HG02588 (cell line): Measurements from ENCODE around the gene HGS.
"Not testable (repeated sequence)": the region's sequence is repeated elsewhere in the genome, so short reads cannot be mapped to it uniquely, and the experiment has no call there.

Experiments
- ATAC-seq: cut with Tn5 transposase; IDR thresholded peaks from one replicate; pipeline ENCODE4 v1.9.1; 2021; ENCODE audit warnings: mild to moderate bottlenecking, moderate library complexity; ENCODE audit not compliant: unreplicated experiment

Gene HGS

DNA sequence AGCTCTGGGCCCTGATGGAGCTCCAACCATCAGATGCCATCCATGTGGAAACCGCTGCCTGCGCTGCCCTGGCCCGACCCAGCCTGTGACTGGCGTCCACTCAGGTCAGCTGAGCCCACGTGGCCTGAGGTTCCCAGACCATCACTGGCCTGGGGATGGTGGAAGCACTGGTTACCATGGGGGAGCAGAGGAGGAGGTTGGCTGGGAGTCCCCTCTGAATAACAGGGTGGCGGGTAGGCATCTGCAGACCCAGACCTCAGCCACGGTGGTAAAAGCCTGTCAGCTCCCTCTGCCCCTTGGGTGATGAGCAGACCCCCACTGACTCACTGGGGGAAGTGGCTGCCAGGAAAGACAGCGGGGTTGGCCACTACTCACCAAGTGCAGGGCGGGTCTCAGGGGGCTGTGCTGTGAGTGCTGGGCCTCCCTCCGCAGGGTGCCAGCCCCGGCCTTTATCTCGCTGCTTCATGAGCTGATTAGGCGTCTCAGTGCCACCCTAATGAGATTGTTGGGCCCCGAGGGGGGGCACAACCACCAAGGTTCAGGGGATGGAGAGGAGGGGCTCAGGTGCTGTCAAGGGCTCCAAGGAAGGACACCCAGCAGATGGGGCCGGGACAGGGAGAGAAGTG lies 27.6 kb upstream of the HGS start, which contains the start of gene PDE6G:
PDE6G (minus strand) TSS at position 425 of the 626 bp plus-strand sequence. CDS start 3,237 bp downstream, outside the sequence.
- ATAC-seq: no peak

DNA sequence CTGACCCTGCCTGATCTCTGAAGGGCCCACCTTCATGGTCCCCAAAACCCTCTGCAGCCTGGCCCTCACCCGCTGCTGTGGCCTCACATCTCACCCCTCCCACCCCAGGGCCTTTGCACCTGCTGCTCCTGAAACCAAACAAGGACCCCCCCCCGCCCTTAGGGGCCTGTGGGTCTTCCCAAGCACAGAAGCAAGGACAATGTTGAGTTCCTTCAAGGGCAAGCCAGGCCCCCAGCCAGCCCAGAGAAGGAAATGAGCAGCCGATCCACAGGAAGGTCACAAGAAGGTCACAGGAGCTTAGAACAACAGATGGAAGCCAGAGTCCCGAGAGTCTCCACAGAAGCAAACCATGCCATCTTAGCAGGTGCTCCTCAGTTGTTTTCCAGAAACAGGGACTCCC lies 27.0 kb upstream of the HGS start:
- no peak for ATAC-seq

DNA sequence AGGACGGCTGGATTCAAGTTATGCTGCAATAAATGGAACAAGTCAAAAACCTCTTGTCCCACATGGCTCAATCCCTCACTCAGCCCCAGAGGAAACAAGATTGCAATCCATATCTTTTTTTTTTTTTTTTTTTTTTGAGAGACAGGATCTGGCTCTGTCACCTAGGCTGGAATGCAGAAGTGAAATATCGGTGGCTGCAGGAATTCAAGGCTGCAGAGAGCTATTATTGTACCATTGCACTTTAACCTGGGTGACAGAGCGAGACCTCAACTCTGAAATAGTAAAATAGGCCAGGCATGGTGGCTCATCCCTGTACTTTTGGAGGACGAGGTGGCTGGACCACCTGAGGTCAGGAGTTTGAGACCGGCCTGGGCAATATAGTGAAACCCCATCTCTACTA lies 24.8 kb upstream of the HGS start:
- no peak for ATAC-seq

DNA sequence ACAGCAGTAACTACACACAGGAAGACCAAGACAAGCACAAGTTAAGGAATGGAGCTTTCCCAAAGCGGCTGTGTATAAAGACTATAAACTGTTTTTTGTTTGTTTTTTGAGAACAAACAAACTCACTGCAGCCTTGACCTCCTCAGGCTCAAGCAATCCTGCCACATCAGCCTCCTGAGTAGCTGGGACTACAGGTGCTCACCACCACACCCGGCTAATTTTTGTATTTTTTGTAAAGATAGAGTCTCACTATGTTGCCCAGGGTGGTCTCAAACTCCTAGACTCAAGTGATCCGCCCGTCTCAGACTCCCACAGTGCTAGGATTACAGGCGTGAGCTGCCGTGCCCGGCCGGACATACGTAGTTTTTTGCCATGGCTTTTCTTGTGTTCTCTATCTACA lies 23.4 kb upstream of the HGS start:
- ATAC-seq: no peak

DNA sequence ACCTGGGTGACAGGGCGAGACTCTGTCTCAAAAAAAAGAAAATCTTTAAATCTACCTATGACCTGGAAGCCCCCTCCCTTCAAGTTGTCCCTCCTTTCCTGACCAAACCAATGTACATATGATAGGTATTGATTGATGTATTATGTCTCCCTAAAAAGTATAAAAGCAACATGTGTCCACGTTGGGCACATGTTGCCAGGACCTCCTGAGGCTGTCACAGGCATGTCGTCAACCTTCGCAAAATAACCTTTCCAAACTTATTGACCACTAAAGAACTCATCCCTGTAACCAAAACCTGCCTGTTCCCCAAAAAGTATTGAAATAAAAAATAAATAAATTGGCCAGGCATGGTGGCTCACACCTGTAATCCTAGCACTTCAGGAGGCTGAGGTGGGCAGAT lies 21.8 kb upstream of the HGS start:
- ATAC-seq: no peak

DNA sequence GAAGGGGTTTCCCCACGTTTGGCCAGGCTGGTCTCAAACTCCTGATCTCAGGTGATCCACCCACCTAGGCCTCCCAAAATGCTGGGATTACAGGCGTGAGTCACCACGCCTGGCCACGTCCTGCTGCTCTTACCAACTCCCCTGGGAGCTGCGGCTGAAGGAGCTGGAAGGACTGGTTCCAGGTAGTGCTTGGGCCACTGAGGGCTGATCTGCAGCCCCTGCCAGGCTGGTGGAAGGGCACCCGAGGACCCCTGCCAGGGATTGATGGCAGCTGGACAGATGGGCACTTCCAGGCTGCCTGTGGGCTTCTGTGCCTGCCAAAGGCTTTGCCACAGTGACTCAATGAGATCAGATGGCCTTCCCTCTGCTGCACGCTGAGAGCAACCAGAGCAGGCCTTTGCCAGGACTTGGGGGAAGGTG lies 19.8 kb upstream of the HGS start:
- ATAC-seq: no peak

DNA sequence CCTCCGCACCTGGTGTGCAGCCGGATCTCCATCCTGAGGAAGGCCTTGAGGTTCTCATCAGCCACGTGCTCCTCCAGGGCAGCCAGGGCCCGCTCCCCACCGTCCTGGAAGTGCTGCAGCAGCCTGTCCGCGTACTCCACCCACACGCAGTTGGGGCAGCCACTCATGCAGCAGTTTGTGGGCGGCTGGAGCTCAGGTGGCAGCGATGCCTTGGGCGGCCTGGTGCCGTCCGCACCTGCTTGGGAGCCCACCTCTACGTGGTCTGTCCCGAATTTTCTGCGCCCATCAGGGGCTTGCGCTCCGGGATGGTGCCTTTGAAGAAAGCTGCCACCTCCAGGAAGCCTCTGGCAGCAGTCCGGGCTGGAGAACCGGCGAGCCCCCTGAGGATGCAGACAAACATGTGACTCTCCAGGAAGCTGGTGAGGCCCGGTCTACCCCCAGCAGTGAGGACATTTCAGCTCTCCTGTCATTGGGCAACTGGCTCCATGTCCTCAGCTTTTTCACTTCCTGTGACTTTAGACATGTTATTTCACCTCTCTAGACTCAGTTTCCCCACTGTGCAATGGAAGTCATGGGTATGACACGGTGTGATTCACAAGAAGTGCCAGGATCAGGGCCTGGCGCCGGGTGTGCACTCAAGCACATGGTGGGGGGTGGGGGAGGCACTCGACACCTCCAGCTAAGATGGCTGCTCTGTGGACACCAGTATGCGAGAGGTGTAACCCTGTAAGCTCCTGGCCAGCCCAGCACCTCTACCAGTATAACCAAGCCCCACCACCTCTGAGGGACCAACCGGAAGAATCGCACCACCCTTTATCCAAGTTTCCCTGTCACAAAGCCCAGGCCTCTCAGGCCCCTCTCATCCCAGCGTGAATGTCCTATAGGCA lies 18.4 kb upstream of the HGS start:
- ATAC-seq: peak; percentile 6

DNA sequence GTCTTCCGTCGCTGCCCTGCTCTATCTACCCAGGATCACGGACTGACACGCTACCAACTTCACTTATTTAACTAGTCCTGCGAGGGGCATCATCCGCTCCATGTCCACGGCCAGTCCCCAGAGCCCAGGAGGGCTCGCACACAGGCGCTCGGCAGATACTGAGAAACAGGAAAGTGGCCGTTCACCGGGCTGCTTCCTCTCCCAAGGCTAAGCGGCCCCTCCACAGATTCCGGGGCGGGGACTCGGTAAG lies 17.8 kb upstream of the HGS start:
- ATAC-seq: peak; percentile 11

DNA sequence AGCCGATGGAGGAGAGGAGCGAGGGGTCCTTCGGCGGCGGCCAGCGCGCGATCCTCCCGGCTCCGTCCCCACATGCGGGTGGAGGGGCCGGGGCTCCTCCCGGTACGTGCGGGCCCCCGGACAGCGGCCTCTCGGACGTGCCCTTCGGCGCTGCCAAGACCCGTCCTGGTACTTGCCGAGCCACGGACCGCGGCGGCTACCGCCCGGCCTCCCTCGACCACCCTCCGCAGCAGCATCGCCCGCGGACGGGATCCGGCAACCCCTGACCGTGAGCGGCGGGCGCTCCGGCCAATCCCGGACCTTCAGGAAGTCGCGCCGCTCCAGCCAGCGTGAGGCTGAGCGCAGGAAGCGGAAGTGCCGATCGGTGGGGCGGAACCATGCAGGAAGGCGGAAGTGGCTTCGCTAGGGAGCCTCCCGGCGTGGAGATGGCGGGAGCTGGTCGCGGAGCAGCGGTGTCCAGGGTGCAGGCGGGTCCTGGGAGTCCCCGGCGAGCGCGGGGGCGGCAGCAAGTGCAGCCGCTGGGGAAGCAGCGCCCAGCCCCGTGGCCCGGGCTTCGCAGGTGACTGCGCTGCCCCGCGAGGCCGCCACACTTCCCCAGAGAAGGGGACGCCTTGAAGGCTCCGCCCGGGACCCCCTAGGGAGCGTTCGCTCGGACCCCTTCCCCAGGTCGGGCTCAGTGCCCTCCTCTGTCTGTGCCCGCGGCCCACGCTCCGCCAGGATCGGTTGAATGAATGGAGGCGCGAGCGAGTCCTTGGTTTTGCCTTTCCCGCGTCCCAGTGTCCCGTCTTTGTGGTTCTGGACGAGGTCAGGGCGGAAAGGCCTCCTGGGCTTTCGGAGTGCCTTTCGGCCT lies 17.2 kb upstream of the HGS start, which contains the start of the genes CCDC137 and OXLD1:
CCDC137 (plus strand) TSS at position 396 of the 850 bp plus-strand sequence; CDS start at position 426, 30 bp downstream.
OXLD1 (minus strand) TSS at position 264 of the 850 bp plus-strand sequence; CDS start at position 236, 28 bp downstream.
- ATAC-seq: peak; percentile 82

DNA sequence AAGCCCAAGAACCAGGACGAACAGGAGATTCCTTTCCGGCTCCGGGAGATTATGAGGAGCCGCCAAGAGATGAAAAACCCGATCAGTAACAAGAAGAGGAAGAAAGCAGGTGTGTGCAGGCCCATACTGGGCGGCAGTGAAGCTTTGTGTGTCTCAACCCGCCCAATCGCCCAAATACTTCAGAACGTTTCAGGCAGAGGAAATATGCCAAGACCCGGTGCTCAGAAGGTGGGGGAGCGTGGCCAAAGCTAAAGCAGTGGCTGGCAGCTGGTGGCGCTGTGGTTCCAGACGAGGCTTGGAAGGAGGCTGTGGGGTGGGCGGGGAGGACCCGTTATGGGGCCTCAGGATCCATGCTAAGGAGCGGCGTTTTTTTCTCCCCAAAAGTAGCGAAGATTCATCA lies 16.1 kb upstream of the HGS start:
- no peak for ATAC-seq

DNA sequence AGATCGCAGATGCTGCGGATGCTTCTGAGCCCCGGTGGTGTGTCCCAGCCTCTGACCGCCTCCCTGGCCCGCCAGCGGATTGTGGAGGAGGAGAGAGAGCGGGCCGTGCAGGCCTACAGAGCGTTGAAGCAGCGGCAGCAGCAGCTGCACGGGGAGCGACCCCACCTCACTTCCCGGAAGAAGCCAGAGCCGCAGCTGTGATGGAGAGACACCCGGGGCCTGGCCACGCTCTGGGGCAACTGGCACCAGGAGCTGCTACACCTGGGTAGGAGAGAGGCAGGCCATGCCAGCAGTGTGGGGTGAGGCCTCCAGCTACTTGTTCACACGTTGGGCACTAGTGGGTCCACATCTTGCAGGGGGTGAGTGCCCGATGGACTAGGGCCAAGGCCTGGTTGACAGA lies 11.3 kb upstream of the HGS start:
- ATAC-seq: no peak

DNA sequence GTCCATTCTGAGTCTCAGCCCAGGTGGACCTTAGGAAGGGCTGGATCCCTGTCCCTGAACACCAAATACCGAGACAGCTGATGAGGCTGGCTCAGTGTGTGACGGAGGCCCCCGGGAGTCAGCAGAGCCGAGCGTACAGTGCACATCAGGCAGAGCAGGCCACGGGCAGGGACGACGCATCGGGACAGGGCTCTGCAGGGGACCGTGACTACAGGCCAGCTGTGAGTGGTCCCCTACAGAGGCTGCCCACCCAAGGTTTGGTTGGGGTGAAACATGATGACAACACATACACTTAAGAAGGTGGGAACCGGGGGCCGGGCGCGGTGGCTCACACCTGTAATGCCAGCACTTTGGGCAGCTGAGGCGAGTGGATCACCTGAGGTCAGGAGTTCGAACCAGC lies 10.9 kb upstream of the HGS start:
- no peak for ATAC-seq

DNA sequence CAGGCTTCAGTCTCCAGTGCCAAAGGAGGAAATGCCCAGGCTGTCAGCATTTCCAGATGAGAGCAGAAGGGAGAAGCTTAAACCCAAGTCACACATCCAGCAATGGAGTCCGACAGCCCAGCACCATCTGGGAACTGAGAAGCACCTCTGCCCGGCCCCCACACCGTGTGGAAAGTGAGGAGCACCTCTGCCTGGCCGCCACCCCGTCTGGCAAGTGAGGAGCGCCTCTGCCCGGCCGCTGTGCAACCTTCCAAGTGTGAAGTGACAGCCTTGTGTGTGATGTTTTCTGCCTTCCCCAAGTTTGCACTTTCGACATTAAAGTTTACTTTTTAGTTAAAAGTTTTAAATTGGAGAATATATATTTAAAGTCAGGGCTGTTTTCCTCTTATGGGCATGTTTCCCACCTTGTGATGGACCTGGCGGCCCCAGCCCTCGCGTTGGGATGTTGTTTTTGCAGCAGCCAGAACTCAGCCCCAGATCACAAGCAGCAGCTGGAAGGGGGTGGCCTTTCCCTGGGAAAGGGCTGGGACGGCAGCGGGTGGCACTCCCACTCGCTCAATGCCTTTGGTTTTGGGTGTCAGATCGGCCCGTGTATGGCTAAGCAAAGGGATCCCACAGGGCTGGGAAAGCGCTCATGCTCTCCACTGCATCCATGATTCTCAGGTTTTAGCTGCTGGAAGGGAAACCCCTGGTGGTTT lies 10.1 kb upstream of the HGS start:
- ATAC-seq: no peak

DNA sequence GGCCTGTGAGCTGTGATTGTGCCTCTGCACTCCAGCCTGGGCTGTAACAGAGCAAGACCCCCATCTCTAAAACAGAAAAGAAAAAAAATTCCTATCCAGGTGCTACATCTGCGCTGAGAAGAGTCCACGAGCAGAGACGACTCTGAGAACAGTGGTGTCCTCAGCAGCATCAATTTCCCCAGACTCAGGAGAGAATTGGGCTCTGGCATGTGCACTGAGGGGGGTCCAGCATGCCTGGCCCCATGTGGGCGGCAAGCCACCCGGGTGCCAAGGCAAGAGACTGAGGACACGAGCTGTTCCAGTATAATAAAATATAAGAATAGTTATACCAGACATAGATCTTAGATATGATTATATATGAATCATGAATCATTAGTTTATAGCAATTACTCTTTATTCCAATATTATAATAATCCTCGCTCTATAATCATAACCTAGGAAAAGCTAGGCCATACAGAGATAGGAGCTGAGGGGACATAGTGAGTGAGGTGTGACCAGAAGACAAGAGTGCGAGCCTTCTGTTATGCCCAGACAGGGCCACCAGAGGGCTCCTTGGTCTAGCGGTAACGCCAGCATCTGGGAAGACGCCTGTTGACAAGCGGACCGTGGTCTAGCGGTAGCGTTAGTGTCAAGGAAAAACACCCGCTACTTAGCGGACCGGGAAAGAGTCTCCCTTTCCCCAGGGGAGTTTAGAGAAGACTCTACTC lies 8.1 kb upstream of the HGS start:
- not testable (repeated sequence) for ATAC-seq

DNA sequence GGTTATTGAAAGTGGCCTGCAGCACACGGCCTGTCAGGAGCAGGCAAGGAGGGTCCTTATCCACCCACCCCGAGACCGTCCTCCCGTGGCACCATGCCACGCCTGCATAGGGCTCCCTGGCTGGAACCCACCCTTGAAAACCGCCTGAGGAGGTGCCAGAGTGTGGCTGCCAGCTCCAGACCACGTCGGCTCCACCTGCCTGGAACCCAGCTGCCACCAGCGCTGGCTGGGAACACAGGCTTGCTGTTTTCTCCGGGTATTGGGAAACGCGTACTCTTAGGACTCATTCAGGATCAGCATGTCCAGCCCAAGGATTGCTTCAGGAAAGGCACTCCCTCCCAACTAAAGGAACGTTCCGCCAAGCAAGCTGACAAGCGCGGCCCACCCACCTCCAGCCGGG lies 6.9 kb upstream of the HGS start:
- ATAC-seq: no peak

DNA sequence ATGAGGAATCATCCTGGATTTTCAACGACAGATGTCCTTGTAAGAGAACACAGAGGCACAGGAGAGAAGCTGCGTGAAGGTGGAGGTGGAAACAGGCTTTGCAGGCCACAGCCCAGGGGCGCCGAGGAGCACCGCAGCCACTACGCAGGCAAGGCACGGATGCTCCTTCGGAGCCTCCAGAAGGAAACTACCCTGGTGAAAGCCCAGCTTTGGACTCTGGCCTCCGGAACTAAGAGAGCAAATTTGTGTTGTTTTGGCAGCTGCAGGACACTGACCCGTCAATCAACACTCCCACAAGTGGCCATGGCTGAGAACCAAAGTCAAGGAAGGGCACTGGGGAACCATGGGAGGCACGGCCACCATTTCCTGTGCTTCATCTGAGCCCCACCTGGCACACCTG lies 3.7 kb upstream of the HGS start:
- ATAC-seq: no peak

DNA sequence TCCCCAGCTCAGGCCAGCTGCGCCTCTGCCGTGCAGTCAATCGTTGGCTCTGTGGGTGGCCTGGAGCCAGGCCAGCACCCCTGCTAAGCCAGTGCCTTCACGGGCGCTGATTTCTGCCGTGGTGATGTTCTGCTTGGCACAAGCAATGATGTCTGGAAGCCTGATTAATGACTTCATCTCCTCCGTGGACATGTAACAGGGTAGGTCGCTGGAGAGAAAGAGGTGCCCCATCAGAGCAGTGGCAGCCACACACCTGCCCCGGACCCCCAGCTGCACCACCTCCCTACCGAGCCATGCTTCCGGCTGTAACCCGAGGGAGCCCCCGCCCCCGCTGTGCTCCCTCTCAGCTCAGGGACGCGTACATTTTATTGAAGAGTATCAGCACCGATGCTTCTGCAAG lies 2.1 kb upstream of the HGS start:
- no peak for ATAC-seq

DNA sequence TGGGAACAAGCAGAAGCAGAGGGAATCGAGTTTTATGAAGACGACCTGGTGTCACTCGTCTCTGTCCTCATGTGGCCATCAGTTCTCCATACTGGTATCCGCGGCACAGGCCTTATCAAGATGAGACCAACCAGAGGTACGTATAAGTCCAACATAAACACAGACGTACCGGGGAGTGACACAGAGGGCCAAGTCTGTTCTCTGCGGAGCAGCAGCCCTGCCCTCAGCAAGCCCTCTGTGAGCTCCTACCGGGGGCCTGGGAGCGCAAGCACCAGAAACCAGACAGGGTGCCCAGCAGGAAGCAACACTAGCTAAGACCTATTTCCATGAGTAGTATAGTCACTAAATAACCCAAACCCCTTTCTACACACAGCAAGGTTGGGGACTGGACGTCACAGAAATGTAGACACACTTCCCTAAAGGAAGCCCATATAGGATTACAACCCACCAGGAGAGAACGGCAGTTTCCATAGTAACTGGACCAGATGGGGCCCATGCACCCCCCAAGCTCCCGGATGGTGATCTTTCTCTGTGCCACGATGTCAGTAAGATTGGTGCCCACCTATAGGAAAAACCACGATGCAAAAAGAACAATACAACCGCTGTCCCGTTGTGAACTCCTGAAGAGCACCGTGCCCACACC lies 1.1 kb upstream of the HGS start:
- no peak for ATAC-seq

DNA sequence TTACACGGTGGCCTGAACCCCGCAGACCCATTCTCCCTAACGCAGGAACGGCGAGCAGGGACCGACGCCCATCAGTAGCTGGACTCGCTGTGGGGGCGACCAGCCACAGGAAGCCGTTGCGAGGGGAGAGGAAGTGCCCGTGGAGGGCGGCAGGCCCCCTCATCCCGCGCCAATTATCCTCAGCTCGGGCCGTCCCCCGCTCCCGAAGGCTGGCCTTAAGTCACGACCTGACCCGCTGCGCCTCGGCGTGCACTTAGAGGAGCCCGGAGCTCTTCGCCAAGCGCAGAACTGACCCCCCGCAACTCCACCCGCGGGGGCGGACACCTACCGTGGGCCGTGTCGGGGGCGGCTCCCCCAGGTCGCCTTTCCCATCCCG lies 615 bp upstream of the HGS start:
- ATAC-seq: peak; percentile 5

DNA sequence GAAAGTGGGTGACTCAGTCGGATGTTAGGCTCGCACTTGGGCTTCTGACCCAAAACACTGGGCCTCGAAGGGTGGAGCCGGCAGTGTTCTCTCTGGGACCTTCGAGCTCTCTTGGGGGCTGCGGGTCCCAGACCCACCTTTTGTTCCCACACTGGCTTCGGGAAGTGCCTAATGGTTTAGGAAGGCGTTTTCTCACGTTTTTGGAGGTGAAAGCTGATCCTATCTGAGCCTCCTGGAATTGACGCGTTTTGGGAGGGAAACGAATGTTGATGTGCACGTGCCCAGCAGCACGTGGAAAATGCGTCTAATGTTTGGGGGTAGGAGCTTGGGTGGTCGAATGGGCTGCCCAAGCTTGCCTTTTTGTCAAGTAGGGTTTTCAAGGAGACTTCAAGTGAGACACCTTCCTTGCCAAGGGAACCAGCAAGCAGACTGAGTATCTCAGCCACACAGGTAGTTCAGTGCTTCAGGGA lies 666 bp downstream of the HGS start:
- ATAC-seq: no peak
